NOMO-1 treated with dmso at 0.1 percent for 144 hours (cell line): ENCODE measurements around the gene PPP2R5C.
"Not testable (repeated sequence)": the region's sequence is repeated elsewhere in the genome, so short reads cannot be mapped to it uniquely, and the experiment has no call there.

Experiments
- DNase-seq: peaks from one replicate; lab custom pipeline; 2025; ENCODE audit not compliant: unreplicated experiment; lab: John Stamatoyannopoulos, UW

The PPP2R5C gene

GRCh38 chr14:101761032-101761880 lies at the start of gene PPP2R5C:
Gene PPP2R5C (plus strand): TSS chr14:101761709. CDS start chr14:101761894, 185 bp downstream.
- DNase-seq: peak; percentile 79

GRCh38 chr14:101711857-101712233 lies 49.7 kb upstream of the PPP2R5C start:
- DNase-seq: not testable (repeated sequence)

DNA sequence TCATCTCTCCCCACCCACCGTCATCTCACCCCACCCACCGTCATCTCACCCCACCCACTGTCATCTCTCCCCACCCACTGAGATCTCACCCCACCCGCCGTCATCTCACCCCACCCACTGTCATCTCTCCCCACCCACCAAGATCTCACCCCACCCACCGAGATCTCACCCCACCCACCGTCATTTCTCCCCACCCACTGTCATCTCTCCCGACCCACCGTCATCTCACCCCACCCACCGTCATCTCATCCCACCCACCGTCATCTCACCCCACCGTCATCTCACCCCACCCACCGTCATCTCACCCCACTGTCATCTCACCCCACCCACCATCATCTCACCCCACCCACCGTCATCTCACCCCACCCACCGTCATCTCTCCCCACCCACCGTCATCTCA lies 49.2 kb upstream of the PPP2R5C start:
- not testable (repeated sequence) for DNase-seq

GRCh38 chr14:101713091-101713490 lies 48.4 kb upstream of the PPP2R5C start:
- not testable (repeated sequence) for DNase-seq

DNA sequence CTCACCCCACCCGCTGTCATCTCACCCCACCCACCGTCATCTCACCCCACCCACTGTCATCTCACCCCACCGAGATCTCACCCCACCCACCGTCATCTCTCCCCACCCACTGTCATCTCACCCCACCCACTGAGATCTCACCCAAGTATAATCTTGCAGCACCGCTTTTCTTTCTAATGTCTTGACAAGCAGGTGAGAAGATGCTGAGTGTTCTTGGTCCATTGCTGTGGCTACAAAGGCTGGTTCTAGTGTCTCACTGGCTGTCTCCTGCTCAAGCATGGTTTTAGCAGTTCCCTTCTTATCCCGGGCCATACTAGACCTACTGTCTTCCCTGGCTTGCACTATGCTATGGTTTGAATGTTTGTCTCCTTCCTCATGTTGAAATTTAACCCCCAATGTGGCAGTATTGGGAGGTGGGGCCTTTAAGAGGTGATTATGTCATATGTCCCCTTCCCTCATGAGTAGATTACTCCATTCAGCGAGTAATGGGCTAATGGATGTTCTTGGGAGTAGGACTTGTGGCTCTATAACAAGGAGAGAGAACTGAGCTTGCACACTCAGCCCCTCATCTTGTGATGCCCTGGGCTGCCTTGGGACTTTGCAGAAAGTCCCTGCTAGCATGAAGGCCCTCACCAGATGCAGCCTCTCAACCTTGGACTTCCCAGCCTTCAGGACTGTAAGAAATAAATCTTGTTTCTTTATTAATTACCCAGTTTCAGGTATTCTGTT lies 47.7 kb upstream of the PPP2R5C start:
- DNase-seq: no peak

GRCh38 chr14:101714394-101714793 lies 47.1 kb upstream of the PPP2R5C start:
- DNase-seq: no peak

DNA sequence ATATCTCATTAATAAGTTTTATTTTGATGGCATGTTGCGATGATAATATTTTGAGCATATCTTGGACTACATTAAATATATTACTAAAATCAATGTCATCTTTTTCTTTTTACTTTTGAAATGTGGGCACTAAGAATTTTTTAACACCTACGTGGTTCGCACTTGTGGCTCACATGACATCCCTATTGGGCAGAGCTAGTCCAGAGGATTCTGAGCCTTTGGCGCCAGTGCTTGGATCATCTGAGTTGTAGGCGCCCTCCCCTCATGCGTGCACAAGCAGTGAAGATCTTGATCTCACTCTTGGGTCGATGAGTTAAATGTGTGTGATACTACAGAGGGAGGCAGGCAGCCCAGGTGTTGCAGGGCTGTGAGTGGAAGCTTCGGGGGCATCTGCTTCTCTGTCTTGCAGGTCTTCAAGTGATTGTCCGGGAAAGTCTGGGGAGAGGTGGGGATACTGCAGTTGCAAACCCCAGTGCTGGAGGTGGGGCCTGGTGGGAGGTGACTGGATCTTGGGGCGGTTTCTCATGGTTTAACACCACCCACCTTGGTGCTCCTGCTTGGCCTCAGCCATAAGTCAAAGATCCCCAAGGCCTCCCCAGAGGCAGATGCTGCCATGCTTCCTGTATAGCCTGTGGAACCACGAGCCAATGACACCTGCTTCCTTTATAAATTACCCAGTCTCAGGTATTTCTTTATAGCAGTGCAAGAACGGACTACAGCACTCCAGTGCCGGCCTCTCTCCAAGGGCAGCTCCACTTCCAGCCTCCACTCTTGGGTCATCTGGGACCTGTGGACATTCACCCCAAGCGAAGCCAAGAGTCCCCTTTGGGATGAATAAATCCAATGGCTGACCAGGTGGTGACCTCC lies 46.1 kb upstream of the PPP2R5C start:
- no peak for DNase-seq

DNA sequence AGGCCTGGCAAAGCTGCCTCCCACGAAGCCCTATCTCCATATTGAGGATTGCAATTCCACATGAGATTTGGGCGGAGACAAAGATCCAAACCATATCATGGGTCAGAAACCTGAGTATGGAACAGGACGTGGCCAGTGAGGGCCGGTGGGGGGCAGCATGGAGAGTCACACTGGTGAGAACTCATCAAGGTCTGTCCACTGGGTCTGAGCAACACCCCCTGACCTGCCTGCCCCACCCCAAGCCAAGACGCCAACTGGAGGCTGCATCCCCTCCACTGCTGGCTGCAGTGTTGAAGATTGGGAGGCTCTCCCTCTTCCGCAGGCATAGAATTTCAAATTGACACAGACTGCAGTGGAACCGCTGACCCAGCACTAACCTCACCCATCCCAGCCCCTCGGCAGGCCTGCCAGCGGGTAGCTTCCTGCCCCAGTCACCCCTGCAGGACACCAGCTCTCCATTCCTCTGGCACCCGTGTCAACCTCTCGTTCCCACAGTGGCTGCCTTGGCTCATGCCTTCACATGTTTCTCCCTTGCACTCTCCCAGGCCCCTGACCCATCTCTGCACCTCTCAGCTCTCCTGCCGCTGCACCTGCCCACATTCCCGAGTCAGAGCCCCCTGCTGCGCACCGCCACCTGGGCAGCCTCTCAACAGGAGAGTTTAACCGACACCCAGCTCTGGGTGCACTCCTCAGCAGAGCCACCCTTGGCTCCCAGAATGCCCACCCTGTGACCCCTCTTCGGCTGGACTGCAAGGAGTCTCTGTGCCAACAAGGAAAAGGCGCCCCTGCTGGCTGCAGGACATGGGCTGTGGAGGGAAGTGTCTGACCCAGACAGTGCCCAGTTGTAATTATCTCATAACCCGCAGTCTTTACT lies 45.2 kb upstream of the PPP2R5C start:
- DNase-seq: no peak

DNA sequence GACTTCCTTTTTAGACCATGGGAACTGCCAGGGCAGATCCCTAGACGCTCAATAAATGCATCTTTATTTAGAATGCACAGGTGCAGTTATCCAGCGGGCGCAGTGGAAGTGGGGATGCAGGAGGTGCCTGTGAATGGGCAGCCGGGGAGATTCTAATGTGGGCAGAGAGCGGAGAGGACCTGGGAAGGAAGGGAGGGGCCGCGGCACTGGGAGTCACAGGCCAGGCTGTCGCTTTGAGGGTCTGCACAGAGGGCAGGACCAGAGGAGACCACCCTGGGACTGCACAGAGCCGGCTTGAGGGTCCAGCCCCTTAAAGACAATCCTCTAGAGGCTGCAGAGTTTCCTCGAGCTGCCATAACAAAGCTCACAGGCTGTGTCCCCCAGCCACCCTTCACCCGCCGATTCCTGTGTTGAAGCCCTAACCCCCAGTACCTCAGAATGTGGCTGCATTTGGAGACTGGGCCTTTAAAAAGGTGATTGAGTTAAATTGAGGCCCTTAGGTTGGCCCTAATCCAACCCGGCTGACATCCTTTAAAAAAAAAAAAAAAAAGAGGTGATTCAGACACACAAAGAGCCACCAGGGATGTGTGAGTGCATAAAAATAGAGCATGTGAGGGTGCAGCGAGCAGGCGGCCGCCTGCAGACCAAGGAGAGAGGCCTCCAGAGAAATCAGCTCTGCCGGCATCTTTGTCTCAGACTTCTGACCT lies 44.4 kb upstream of the PPP2R5C start:
- no peak for DNase-seq

DNA sequence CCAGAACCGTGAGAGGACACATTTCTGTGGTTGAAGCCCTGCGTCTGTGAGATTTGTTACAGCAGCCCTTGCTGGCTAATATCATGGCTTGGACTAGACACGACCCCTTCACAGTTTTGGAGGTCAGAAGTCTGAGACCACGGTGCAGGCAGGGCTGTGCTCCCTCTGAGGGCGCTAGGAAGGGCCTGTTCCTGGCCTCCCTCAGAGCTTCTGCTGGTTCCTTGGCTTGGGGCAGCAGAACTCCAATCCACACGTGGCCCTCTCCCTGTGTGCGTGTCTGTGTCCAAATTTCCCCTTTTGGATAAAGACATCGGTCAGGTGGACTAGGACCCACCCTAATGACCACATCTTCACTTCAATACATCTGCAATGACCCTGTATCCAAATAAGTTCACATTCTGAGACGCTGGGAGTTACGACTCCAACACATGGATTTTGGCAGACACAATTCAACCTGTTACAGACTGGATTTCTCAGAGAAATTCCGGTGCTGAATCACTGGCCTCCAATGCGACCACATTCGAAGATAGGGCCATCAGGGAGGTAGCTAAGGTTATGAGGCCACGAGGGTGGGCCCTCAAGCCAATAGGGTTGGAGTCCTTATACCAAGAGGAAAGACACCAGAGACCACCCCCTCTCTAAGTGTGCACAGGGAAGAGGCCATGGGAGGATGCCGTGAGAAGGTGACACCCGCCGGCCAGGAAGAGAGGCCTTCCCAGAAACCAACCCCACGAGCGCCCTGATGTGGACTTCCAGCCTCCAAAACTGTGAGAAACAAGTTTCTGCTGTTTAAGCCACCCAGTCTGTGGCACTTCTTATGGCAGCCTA lies 43.6 kb upstream of the PPP2R5C start:
- DNase-seq: no peak

- DNase-seq: no peak
These were observed 42.4 kb upstream of the PPP2R5C start for GRCh38 chr14:101719045-101719645.

GRCh38 chr14:101719708-101720107 lies 41.8 kb upstream of the PPP2R5C start:
- no peak for DNase-seq

- no peak for DNase-seq
These were observed 40.4 kb upstream of the PPP2R5C start for GRCh38 chr14:101721111-101721510.

DNA sequence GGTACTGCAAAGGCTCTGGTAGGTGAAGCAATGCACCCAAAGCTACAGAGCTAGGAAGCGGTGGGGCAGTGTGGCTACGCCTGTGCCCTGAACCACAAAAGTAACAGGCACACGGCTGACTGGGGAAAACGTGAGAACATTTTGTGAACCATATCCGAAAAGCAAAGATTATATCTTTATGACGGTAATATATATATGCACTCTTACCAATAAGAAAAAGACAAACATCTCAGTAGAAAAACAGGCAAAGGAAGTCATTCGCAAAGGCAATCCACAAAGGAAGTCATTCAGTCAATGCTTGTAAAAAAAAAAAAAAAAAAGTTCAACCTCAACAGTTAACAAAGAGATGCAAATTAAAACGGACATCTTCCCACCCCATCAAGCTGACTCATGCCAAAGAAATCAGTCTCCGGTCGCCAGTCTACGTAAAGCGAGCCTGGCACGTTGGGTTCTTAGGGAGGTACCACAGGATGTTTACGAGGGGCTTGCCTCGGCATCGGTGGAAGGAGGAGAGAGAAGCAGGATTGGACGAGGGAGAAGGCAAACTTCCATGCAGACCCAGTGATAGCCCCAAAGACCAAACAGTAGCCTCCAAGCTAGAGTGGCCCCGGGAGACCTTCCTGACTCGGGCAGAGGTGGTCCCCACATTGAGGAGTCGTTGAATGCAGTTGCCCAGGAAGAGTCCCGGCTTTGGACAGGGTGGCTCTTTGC lies 39.4 kb upstream of the PPP2R5C start:
- DNase-seq: peak; percentile 72

GRCh38 chr14:101723061-101723595 lies 38.4 kb upstream of the PPP2R5C start:
- DNase-seq: no peak

GRCh38 chr14:101725652-101726051 lies 35.9 kb upstream of the PPP2R5C start:
- peak; percentile 39 for DNase-seq

DNA sequence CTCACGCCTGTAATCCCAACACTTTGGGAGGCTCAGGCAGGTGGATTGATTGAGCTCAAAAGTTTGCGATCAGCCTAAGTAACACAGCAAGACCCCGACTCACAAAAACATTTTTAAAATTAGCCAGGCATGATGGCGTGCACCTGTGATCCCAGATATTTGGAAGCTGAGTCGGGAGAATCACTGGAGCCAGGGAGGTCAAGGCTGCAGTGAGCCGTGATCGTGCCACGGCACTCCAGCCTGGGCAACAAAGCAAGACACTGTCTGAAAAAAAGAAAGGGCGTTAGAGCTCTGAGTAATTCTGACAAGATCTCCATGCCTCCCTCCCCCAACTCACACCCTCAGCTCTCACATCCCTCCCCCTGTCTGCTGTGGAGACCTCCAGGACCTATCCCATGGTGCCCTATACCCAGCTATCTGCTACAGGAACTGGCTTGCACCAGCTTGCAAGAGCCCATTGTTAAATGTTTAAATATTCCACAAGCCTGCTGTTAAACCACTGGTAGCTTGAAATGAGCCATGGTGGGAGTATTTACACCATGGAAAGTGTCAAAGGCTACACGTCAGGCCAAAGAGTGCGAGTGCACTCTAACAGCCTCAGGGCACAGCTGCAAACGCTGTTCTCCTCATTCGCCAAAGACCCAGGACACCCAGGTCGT lies 35.1 kb upstream of the PPP2R5C start:
- DNase-seq: no peak
